Spleen (tissue), 7 donors: Measurements from ENCODE around the gene PEAK1.

Experiments
- POLR2A ChIP-seq, 3 donors: fragments of 450-650 bp; IDR thresholded peaks; one replicate each; pipeline ENCODE4 v1.5.1; 2017; ENCODE audit warnings: antibody characterized with exemption in 3 of 3, mild to moderate bottlenecking in 1 of 3
- POLR2AphosphoS5 ChIP-seq, 3 donors: sonication (generic); formaldehyde crosslinking; IDR thresholded peaks; one replicate each; pipeline ENCODE4 v1.5.1; 2017; ENCODE audit warnings: antibody characterized with exemption in 3 of 3
- TF ChIP-seq, protein P1 (sequence below), 11 experiments: fragments of 200-600 bp in 7 of 11; fragments of 450-650 bp in 4 of 11; sonication (generic) in 4 of 11; IDR thresholded peaks in 8 of 11; conservative IDR thresholded peaks in 3 of 11; 1 replicate in 7 of 11; 2 replicates in 4 of 11; pipeline versions ENCODE4 v1.4.0 to v1.8.0; 2016 to 2021; ENCODE audit warnings: antibody characterized with exemption in 11 of 11, inconsistent platforms in 4 of 11, mild to moderate bottlenecking in 1 of 11
- donor health status: DM: no; HTN: no; CAD: no; lungs with moderate emphysema.
- donor health status: DM: no; HTN: no; CAD: no.
- donor health status: DM: no; HTN: no; CAD: no.

DNA sequence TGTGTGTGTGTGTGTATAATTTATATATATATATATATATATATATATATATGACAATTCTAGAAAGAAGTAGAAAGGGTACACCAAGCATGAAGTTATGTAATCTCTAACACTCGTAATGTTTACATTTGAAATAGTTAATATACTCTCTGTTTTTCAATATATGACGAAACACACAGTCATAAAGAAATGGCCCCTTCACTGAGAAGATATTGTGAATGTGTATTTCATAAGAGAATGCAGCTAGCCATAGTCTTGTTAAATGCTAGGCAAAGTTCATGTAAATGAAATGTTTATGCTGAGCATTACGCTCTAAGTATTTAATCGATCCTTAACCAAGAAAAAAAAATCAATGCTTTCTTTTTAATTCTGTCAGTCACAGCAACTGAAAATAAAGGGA lies 194.3 kb downstream of the PEAK1 start:
- TF ChIP-seq, protein P1, sequence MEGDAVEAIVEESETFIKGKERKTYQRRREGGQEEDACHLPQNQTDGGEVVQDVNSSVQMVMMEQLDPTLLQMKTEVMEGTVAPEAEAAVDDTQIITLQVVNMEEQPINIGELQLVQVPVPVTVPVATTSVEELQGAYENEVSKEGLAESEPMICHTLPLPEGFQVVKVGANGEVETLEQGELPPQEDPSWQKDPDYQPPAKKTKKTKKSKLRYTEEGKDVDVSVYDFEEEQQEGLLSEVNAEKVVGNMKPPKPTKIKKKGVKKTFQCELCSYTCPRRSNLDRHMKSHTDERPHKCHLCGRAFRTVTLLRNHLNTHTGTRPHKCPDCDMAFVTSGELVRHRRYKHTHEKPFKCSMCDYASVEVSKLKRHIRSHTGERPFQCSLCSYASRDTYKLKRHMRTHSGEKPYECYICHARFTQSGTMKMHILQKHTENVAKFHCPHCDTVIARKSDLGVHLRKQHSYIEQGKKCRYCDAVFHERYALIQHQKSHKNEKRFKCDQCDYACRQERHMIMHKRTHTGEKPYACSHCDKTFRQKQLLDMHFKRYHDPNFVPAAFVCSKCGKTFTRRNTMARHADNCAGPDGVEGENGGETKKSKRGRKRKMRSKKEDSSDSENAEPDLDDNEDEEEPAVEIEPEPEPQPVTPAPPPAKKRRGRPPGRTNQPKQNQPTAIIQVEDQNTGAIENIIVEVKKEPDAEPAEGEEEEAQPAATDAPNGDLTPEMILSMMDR (IDR thresholded peaks at IDR 0.05 in 8 of 11, conservative IDR thresholded peaks at IDR 0.05 in 3 of 11), result no peak
- TF ChIP-seq POLR2A (IDR thresholded peaks at IDR 0.05) (no peak), POLR2AphosphoS5 (IDR thresholded peaks at IDR 0.05) (no peak)
